HEK293 (cell line): ENCODE measurements around the gene NHLRC1.

Experiments
- ZNF354C ChIP-seq: fragments of 450-650 bp; formaldehyde crosslinking; IDR thresholded peaks from 2 replicates; pipeline ENCODE4 v1.5.1; 2016; ENCODE audit warnings: missing biosample characterization, missing genetic modification characterization, low read depth, borderline replicate concordance
- ZNF785 ChIP-seq: fragments of 450-650 bp; formaldehyde crosslinking; IDR thresholded peaks from 2 replicates; pipeline ENCODE4 v1.5.1; 2016; ENCODE audit warnings: missing biosample characterization, missing genetic modification characterization
- TF ChIP-seq, protein P1 (sequence below): fragments of 450-650 bp; formaldehyde crosslinking; IDR thresholded peaks from 2 replicates; pipeline ENCODE4 v1.5.1; 2016; ENCODE audit warnings: missing biosample characterization, missing genetic modification characterization

DNA sequence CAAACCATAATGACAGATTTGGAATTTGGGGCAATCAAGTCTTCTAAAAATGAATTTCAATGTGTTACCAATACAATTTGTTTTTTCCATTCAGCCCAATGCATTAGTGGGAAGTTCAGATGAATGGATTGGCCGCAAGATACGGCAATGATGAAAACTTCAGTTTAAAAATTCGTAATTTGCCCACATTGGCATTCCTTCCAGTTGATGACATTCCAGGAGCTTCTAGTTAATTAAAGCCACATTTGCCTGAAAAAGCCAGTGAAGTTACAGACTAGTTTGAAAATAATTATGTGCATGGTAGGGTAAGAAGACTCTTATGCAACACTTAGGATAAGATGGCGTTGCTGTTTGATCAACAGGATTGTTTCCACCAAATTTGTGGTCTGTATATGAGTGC, 46.2 kb downstream of the NHLRC1 start:
- no peak for TF ChIP-seq ZNF785 (tag by site-specific recombination)
- TF ChIP-seq, protein P1, sequence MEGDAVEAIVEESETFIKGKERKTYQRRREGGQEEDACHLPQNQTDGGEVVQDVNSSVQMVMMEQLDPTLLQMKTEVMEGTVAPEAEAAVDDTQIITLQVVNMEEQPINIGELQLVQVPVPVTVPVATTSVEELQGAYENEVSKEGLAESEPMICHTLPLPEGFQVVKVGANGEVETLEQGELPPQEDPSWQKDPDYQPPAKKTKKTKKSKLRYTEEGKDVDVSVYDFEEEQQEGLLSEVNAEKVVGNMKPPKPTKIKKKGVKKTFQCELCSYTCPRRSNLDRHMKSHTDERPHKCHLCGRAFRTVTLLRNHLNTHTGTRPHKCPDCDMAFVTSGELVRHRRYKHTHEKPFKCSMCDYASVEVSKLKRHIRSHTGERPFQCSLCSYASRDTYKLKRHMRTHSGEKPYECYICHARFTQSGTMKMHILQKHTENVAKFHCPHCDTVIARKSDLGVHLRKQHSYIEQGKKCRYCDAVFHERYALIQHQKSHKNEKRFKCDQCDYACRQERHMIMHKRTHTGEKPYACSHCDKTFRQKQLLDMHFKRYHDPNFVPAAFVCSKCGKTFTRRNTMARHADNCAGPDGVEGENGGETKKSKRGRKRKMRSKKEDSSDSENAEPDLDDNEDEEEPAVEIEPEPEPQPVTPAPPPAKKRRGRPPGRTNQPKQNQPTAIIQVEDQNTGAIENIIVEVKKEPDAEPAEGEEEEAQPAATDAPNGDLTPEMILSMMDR, result no peak
- no peak for TF ChIP-seq ZNF354C
